Kidney epithelial cell (primary cell): ENCODE measurements around the gene ITPR1. TPM values are rescaled to one million over a fixed set of nuclear protein-coding genes. Genes with fewer than 3 reads are reported as not detected.

Source experiments
- DNase-seq: peaks from one replicate; pipeline ENCODE4 v3.0.0-alpha.2; 2010; ENCODE audit warnings: low read depth
- H3K27me3 ChIP-seq: 2 replicates; pipeline ENCODE4 v1.6.0; 2011; ENCODE audit warnings: low read length; ENCODE audit not compliant: control insufficient read depth, insufficient read depth
- H3K36me3 ChIP-seq: 2 replicates; pipeline ENCODE4 v1.5.1; 2011; ENCODE audit warnings: low read length; ENCODE audit not compliant: control insufficient read depth, insufficient read depth
- H3K4me3 ChIP-seq: 2 replicates; pipeline ENCODE4 v1.5.1; 2011; ENCODE audit warnings: low read depth, mild to moderate bottlenecking, control low read depth, low read length
- total RNA-seq: library from RNA; depleted of rRNA; stranded (reverse); fragments of >200 nt; gene quantifications from 2 replicates; pipeline ENCODE4 v1.2.3, GENCODE V29; 2015
- TF ChIP-seq, protein P1 (sequence below): IDR thresholded peaks from 2 replicates; pipeline ENCODE4 v1.5.1; 2011; ENCODE audit warnings: mild to moderate bottlenecking, moderate library complexity, low read length, control low read depth, inconsistent platforms; ENCODE audit not compliant: insufficient read depth, poor library complexity, severe bottlenecking

The ITPR1 gene
- total RNA-seq, 1 donor from 2014 or later: 8.9 TPM

- TF ChIP-seq, protein P1, sequence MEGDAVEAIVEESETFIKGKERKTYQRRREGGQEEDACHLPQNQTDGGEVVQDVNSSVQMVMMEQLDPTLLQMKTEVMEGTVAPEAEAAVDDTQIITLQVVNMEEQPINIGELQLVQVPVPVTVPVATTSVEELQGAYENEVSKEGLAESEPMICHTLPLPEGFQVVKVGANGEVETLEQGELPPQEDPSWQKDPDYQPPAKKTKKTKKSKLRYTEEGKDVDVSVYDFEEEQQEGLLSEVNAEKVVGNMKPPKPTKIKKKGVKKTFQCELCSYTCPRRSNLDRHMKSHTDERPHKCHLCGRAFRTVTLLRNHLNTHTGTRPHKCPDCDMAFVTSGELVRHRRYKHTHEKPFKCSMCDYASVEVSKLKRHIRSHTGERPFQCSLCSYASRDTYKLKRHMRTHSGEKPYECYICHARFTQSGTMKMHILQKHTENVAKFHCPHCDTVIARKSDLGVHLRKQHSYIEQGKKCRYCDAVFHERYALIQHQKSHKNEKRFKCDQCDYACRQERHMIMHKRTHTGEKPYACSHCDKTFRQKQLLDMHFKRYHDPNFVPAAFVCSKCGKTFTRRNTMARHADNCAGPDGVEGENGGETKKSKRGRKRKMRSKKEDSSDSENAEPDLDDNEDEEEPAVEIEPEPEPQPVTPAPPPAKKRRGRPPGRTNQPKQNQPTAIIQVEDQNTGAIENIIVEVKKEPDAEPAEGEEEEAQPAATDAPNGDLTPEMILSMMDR: no peak
- no peak for DNase-seq
- Histone ChIP-seq H3K36me3 (no peaks in the 10 kb centered on the region), H3K27me3 (no peaks in the 10 kb centered on the region), H3K4me3 (no peak overlapping the region)
These were observed 82.2 kb downstream of the ITPR1 start for GRCh38 chr3:4575381-4575780.

DNA sequence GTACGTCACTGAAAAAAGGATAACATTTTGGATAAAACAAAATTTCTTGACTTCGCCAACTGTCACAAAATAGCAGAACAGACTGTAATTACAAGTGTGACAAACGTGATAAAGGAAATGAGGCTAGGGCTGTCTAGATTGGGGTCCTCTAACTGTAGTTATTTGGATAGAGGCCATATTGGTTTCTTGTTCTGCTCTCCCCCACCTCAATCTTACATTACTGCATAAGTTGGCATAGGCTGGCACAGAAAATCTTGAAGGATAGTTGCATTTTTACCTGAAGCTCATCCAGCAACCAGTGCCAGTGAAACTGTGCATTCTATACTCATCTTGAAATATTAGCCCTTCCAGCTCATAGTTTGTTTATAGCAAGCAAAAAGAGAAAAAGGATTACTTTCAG is 84.6 kb downstream of the ITPR1 start:
- TF ChIP-seq, protein P1: no peak
- no peaks in the 10 kb centered on the region for H3K27me3 ChIP-seq
- no peak overlapping the region for H3K4me3 ChIP-seq
- no peak for DNase-seq
- no peaks in the 10 kb centered on the region for H3K36me3 ChIP-seq

GRCh38 chr3:4580346-4581123 is 87.4 kb downstream of the ITPR1 start:
- TF ChIP-seq, protein P1: no peak
- H3K27me3 ChIP-seq: no peaks in the 10 kb centered on the region
- H3K36me3 ChIP-seq: no peaks in the 10 kb centered on the region
- no peak overlapping the region for H3K4me3 ChIP-seq
- no peak for DNase-seq

GRCh38 chr3:4581124-4581424 is 87.9 kb downstream of the ITPR1 start:
- Histone ChIP-seq H3K27me3 (no peaks in the 10 kb centered on the region), H3K36me3 (no peaks in the 10 kb centered on the region), H3K4me3 (no peak overlapping the region)
- no peak for DNase-seq
- TF ChIP-seq, protein P1: no peak

DNA sequence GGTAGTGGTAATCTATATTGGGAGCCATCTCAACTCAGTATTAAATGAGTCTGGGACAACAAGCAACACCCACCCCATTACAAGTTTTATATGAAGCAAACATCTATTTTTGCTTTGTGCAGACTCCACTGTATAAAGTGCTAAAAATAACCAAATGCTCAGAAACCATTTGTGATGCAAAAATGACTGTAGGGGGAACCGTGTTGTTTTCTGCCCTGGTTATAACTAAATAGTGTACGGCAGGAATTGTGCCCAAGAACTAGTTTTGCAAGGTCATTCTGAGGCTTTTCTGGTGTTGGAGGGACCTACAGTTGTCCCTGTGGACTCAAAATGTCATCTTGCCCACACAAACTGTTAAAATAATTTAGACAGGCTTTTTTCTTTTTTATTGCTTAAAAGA is 88.3 kb downstream of the ITPR1 start:
- TF ChIP-seq, protein P1: no peak
- Histone ChIP-seq H3K4me3 (no peak overlapping the region), H3K27me3 (no peaks in the 10 kb centered on the region), H3K36me3 (no peaks in the 10 kb centered on the region)
- DNase-seq: no peak

- no peaks in the 10 kb centered on the region for H3K36me3 ChIP-seq
- H3K4me3 ChIP-seq: no peak overlapping the region
- DNase-seq: no peak
- TF ChIP-seq, protein P1: no peak
- H3K27me3 ChIP-seq: no peaks in the 10 kb centered on the region
These were observed 88.9 kb downstream of the ITPR1 start for GRCh38 chr3:4581920-4582611.
